ENCODE results near the gene NUSAP1.
A peak's percentile ranks its signal among the peaks of the same experiment; 100 is the strongest.

The NUSAP1 gene

DNA sequence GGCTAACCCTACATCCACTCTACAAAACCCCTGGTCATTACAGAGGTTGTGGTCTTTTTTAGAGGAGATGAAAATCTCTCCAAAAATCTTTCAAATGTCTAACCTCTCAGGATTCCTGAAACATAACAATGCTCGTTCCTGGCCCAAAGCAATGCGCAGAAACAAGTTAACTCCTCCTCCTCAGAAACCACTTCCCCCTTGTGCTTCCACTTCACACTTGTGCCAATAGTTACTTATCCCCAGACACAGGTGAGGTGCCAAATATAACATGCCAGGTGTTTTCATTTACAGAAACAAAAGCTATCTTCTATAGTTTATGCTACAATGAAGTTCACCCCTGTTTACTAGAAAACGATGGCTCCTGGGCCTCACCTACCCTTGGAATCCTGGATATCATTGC lies 63.4 kb downstream of the NUSAP1 start:
- DNase-seq (ENCODE audit: low spot score) = no peak
- Histone ChIP-seq H3K4me2 (ENCODE audit: insufficient read depth, low read length, poor library complexity, severe bottlenecking) (no peak overlapping the region), H3K4me3 (ENCODE audit: low read length in 2 of 2) (no peak overlapping the region), H2AFZ (ENCODE audit: low read length) (no peak overlapping the region), H3K18ac (ENCODE audit: low read length) (no peak overlapping the region), H4K8ac (ENCODE audit: low read depth, low read length) (no peak overlapping the region), H3K36me3 (replicated peaks in 1 of 2; ENCODE audit: control insufficient read depth in 2 of 2, insufficient read depth in 2 of 2, low read length in 2 of 2) (peaks cover 11 to 37% of the 10 kb centered on the region in 2 donors), H3K14ac (ENCODE audit: low read length) (no peak overlapping the region), H2BK5ac (ENCODE audit: low read length) (no peak overlapping the region), H3K23ac (ENCODE audit: low read depth, low read length, poor library complexity) (no peak overlapping the region), H3K27ac (replicated peaks; ENCODE audit: low read length) (no peak overlapping the region), H2BK120ac (ENCODE audit: low read depth, low read length) (no peak overlapping the region), H3K4ac (ENCODE audit: low read length) (no peak overlapping the region), H3K9ac (ENCODE audit: low read depth, low read length, poor library complexity) (no peak overlapping the region), H4K91ac (ENCODE audit: low read depth, low read length, poor library complexity) (no peak overlapping the region), H2AK5ac (ENCODE audit: low read depth, low read length) (no peak overlapping the region), H3K9me3 (replicated peaks in 1 of 2; ENCODE audit: control insufficient read depth in 2 of 2, insufficient read depth in 1 of 2, low read depth in 1 of 2, low read length in 2 of 2) (no peaks in the 10 kb centered on the region), H3K79me1 (ENCODE audit: low read depth, low read length) (no peaks in the 10 kb centered on the region), H2BK12ac (ENCODE audit: low read length) (no peak overlapping the region), H2BK15ac (ENCODE audit: low read length) (no peak overlapping the region), H3K27me3 (ENCODE audit: control insufficient read depth in 3 of 3, insufficient read depth in 3 of 3, low read depth in 1 of 3, low read length in 3 of 3) (no peaks in the 10 kb centered on the region), H3K4me1 (ENCODE audit: control insufficient read depth in 2 of 2, insufficient read depth in 1 of 2, low read depth in 1 of 2, low read length in 2 of 2) (no peaks in the 10 kb centered on the region)
- WGBS, 2 donors (ENCODE audit: extremely low coverage in 2 of 2, insufficient read length in 2 of 2, insufficient replicate concordance in 1 of 2) = no CpG with 5 or more reads among the region's 3 CpGs

DNA sequence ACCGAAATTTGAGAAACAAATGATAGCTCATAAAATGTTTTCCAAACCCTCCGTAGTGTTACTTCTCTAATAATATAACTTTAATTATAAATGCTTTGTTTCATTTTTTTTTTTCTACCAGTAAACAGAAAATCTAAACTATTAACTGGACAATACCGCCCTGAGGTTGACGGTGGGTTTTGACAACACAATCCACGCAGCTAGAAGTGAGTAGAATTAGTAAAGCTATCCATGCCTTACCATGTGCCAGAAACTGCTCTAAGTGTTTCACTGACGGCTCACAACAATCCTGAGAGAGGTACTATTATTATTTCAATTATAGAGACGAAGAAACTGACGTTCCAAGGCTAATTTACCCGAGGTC lies 69.2 kb downstream of the NUSAP1 start:
- peak overlapping the region; percentile 75 to 96 for H3K4me3 ChIP-seq (ENCODE audit: low read length in 2 of 2)
- H4K8ac ChIP-seq (ENCODE audit: low read depth, low read length) = no peak overlapping the region
- H3K23ac ChIP-seq (ENCODE audit: low read depth, low read length, poor library complexity) = no peak overlapping the region
- peaks cover 0 to 1% of the 10 kb centered on the region in 2 donors for H3K4me1 ChIP-seq (ENCODE audit: control insufficient read depth in 2 of 2, insufficient read depth in 1 of 2, low read depth in 1 of 2, low read length in 2 of 2)
- no peaks in the 10 kb centered on the region for H3K79me1 ChIP-seq (ENCODE audit: low read depth, low read length)
- peaks cover 0 to 3% of the 10 kb centered on the region in 2 donors for H3K36me3 ChIP-seq (replicated peaks in 1 of 2; ENCODE audit: control insufficient read depth in 2 of 2, insufficient read depth in 2 of 2, low read length in 2 of 2)
- peak overlapping the region; percentile 78 for H3K4me2 ChIP-seq (ENCODE audit: insufficient read depth, low read length, poor library complexity, severe bottlenecking)
- H4K91ac ChIP-seq (ENCODE audit: low read depth, low read length, poor library complexity) = no peak overlapping the region
- H3K4ac ChIP-seq (ENCODE audit: low read length) = no peak overlapping the region
- no peak for DNase-seq (ENCODE audit: low spot score)
- H3K14ac ChIP-seq (ENCODE audit: low read length) = no peak overlapping the region
- H3K9ac ChIP-seq (ENCODE audit: low read depth, low read length, poor library complexity) = peak overlapping the region; percentile 98
- H2AFZ ChIP-seq (ENCODE audit: low read length) = peak overlapping the region; percentile 90
- H2BK120ac ChIP-seq (ENCODE audit: low read depth, low read length) = no peak overlapping the region
- H2BK15ac ChIP-seq (ENCODE audit: low read length) = no peak overlapping the region
- no peak overlapping the region for H2AK5ac ChIP-seq (ENCODE audit: low read depth, low read length)
- H2BK12ac ChIP-seq (ENCODE audit: low read length) = no peak overlapping the region
- H3K18ac ChIP-seq (ENCODE audit: low read length) = peak overlapping the region; percentile 97
- no peaks in the 10 kb centered on the region for H3K9me3 ChIP-seq (replicated peaks in 1 of 2; ENCODE audit: control insufficient read depth in 2 of 2, insufficient read depth in 1 of 2, low read depth in 1 of 2, low read length in 2 of 2)
- WGBS, 2 donors (ENCODE audit: extremely low coverage in 2 of 2, insufficient read length in 2 of 2, insufficient replicate concordance in 1 of 2) = no CpG with 5 or more reads among the region's 9 CpGs
- H3K27me3 ChIP-seq (ENCODE audit: control insufficient read depth in 3 of 3, insufficient read depth in 3 of 3, low read depth in 1 of 3, low read length in 3 of 3) = no peaks in the 10 kb centered on the region
- peak overlapping the region; percentile 56 for H3K27ac ChIP-seq (replicated peaks; ENCODE audit: low read length)
- H2BK5ac ChIP-seq (ENCODE audit: low read length) = no peak overlapping the region

DNA sequence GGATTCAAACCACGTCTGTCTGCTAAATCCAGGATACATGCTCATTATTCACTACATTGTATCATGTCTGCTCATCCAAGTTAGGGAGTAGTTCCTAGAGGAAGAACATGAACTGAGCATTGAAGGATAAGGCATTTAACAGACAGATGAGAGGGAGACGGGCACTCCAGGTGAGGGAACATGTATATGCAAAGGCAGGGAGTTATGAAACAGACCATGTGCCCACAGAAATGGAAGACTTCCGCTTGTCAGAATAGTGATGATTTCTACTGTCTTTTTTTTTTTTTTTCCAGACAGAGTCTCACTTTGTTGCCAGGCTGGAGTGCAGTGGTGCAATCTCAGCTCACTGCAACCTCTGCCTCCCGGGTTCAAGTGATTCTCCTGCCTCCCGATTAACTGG lies 74.7 kb downstream of the NUSAP1 start:
- Histone ChIP-seq H4K8ac (ENCODE audit: low read depth, low read length) (no peak overlapping the region), H3K4me2 (ENCODE audit: insufficient read depth, low read length, poor library complexity, severe bottlenecking) (no peak overlapping the region), H2BK120ac (ENCODE audit: low read depth, low read length) (no peak overlapping the region), H3K4me3 (ENCODE audit: low read length in 2 of 2) (no peak overlapping the region), H3K23ac (ENCODE audit: low read depth, low read length, poor library complexity) (no peak overlapping the region), H3K4me1 (ENCODE audit: control insufficient read depth in 2 of 2, insufficient read depth in 1 of 2, low read depth in 1 of 2, low read length in 2 of 2) (peaks cover 0 to 1% of the 10 kb centered on the region in 2 donors), H3K14ac (ENCODE audit: low read length) (no peak overlapping the region), H3K9me3 (replicated peaks in 1 of 2; ENCODE audit: control insufficient read depth in 2 of 2, insufficient read depth in 1 of 2, low read depth in 1 of 2, low read length in 2 of 2) (no peaks in the 10 kb centered on the region), H3K9ac (ENCODE audit: low read depth, low read length, poor library complexity) (no peak overlapping the region), H2BK5ac (ENCODE audit: low read length) (no peak overlapping the region), H3K27me3 (ENCODE audit: control insufficient read depth in 3 of 3, insufficient read depth in 3 of 3, low read depth in 1 of 3, low read length in 3 of 3) (no peaks in the 10 kb centered on the region), H2AK5ac (ENCODE audit: low read depth, low read length) (no peak overlapping the region), H3K79me1 (ENCODE audit: low read depth, low read length) (no peaks in the 10 kb centered on the region), H2BK12ac (ENCODE audit: low read length) (no peak overlapping the region), H4K91ac (ENCODE audit: low read depth, low read length, poor library complexity) (no peak overlapping the region), H3K4ac (ENCODE audit: low read length) (no peak overlapping the region), H3K18ac (ENCODE audit: low read length) (no peak overlapping the region), H3K36me3 (replicated peaks in 1 of 2; ENCODE audit: control insufficient read depth in 2 of 2, insufficient read depth in 2 of 2, low read length in 2 of 2) (no peaks in the 10 kb centered on the region), H3K27ac (replicated peaks; ENCODE audit: low read length) (no peak overlapping the region), H2AFZ (ENCODE audit: low read length) (no peak overlapping the region), H2BK15ac (ENCODE audit: low read length) (no peak overlapping the region)
- DNase-seq (ENCODE audit: low spot score) = no peak
- WGBS, 2 donors (ENCODE audit: extremely low coverage in 2 of 2, insufficient read length in 2 of 2, insufficient replicate concordance in 1 of 2) = no CpG with 5 or more reads among the region's 5 CpGs

DNA sequence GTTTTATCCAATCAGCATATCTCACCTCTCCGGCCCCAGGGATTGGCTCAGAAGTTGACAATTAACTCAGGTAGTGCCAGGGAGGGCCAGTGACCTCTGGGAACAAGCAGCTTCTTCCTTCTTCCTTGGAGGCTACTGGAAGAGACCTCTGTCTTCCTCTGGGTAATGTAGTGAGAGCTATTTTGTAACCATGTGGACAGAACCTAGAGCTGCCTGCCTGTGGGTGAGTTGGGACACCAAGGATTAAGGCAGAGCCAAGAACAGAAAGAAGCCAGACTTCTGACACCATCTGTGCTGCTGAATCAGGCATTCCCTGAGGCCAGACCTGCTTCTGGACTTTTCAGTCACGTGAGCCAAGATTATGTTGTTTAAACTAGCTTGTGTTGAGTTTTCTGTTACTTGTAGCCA lies 75.6 kb downstream of the NUSAP1 start:
- no CpG with 5 or more reads among the region's 2 CpGs for WGBS, 2 donors (ENCODE audit: extremely low coverage in 2 of 2, insufficient read length in 2 of 2, insufficient replicate concordance in 1 of 2)
- H3K18ac ChIP-seq (ENCODE audit: low read length) = no peak overlapping the region

More for the DNA sequence above, 75.6 kb downstream of the NUSAP1 start:
- no peak overlapping the region for H2BK15ac ChIP-seq (ENCODE audit: low read length)
- no peaks in the 10 kb centered on the region for H3K9me3 ChIP-seq (replicated peaks in 1 of 2; ENCODE audit: control insufficient read depth in 2 of 2, insufficient read depth in 1 of 2, low read depth in 1 of 2, low read length in 2 of 2)
- H3K4me2 ChIP-seq (ENCODE audit: insufficient read depth, low read length, poor library complexity, severe bottlenecking) = no peak overlapping the region
- H3K14ac ChIP-seq (ENCODE audit: low read length) = no peak overlapping the region
- no peaks in the 10 kb centered on the region for H3K27me3 ChIP-seq (ENCODE audit: control insufficient read depth in 3 of 3, insufficient read depth in 3 of 3, low read depth in 1 of 3, low read length in 3 of 3)
- no peak overlapping the region for H3K23ac ChIP-seq (ENCODE audit: low read depth, low read length, poor library complexity)
- H2AFZ ChIP-seq (ENCODE audit: low read length) = no peak overlapping the region
- H3K36me3 ChIP-seq (replicated peaks in 1 of 2; ENCODE audit: control insufficient read depth in 2 of 2, insufficient read depth in 2 of 2, low read length in 2 of 2) = no peaks in the 10 kb centered on the region
- no peak overlapping the region for H3K9ac ChIP-seq (ENCODE audit: low read depth, low read length, poor library complexity)
- H4K91ac ChIP-seq (ENCODE audit: low read depth, low read length, poor library complexity) = no peak overlapping the region
- no peak overlapping the region for H2BK12ac ChIP-seq (ENCODE audit: low read length)
- no peak for DNase-seq (ENCODE audit: low spot score)
- no peak overlapping the region for H4K8ac ChIP-seq (ENCODE audit: low read depth, low read length)
- H2BK5ac ChIP-seq (ENCODE audit: low read length) = no peak overlapping the region
- H3K4ac ChIP-seq (ENCODE audit: low read length) = no peak overlapping the region
- H2AK5ac ChIP-seq (ENCODE audit: low read depth, low read length) = no peak overlapping the region
- no peak overlapping the region for H3K27ac ChIP-seq (replicated peaks; ENCODE audit: low read length)
- no peak overlapping the region for H3K4me3 ChIP-seq (ENCODE audit: low read length in 2 of 2)
- H3K4me1 ChIP-seq (ENCODE audit: control insufficient read depth in 2 of 2, insufficient read depth in 1 of 2, low read depth in 1 of 2, low read length in 2 of 2) = no peaks in the 10 kb centered on the region
- H2BK120ac ChIP-seq (ENCODE audit: low read depth, low read length) = no peak overlapping the region
- no peaks in the 10 kb centered on the region for H3K79me1 ChIP-seq (ENCODE audit: low read depth, low read length)
